HG02798 (cell line): ENCODE results near the gene TUBB1.
"Not testable (repeated sequence)": the region's sequence is repeated elsewhere in the genome, so short reads cannot be mapped to it uniquely, and the experiment has no call there.

ENCODE experiments used
- ATAC-seq: cut with Tn5 transposase; IDR thresholded peaks from one replicate; pipeline ENCODE4 v1.9.1; 2021; ENCODE audit warnings: mild to moderate bottlenecking; ENCODE audit not compliant: unreplicated experiment, poor library complexity

The TUBB1 gene

GRCh38 chr20:59019217-59019616 lies at the start of gene TUBB1:
Gene TUBB1 (plus strand): TSS chr20:59019429. CDS start chr20:59019523, 94 bp downstream.
- ATAC-seq: no peak

DNA sequence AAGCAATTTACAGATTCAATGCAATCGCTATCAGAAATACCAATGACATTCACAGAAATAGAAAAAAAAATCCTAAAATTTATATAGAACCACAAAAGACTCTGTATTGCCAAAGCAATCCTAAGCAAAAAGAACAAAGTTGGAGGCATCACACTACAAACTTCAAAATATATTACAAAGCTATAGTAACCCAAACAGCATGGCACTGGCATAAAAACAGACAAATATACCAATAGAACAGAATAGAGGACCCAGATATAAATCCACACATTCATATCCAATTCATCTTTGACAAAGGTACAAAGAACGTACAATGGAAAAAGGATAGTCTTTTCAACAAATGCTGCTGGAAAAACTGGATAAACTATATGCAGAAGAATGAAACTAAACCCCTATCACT lies 49.8 kb upstream of the TUBB1 start:
- ATAC-seq: no peak

DNA sequence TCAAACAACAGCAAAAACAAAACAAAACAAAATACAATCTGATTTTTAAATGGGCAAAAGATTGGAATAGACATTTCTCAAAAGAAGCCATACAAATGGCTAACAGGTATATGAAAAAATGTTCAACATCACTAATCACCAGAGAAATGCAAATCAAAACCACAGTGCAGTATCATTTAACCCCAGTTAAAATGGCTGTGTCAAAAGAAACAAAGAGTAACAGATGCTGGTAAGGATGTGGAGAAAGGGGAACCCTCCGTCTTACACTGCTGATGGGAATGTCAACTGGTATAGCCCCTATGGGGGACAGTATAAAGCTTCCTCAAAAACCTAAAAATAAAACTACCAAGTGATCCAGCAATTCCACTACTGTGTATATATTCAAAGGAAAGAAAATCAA lies 49.1 kb upstream of the TUBB1 start:
- ATAC-seq: peak; percentile 60

DNA sequence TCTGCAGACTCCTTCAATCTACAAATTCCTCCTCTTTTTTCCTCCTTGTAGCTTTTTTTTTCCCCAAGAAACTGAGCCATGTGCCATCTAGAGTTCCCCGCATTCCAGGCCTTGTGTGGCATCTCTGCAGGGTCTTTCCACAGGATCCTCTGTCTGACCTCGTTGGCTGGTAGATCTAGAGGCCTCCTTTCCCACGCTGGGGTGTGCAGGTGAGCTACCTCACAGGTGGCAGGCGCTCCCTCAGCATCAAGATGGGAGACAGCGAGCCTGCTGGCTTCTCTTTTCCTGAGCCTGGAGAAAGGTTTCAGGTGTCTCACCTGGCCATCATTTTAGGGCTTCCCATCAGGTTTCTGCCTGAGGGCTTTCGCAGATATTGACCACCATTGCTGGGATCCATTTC lies 47.8 kb upstream of the TUBB1 start:
- no peak for ATAC-seq

DNA sequence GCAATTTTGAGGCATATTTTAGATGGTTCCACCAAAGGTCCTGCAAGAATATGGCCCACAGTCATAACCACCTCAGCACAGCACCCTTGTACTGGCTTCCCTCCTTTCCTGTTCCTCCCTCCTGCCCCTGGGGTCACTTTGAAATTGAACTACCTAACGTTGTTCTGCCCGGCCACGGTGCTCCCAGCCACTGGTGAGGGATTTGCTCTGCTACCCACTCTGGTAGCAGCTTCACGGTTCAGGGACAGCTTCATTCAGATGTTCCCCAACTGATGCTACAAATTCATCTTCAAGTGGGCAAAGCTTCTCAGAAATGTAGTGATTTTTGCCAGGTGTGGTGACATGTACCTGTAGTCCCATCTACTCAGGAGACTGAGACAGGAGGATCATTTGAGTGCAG lies 46.0 kb upstream of the TUBB1 start:
- no peak for ATAC-seq

GRCh38 chr20:58973866-58974265 lies 45.4 kb upstream of the TUBB1 start:
- ATAC-seq: no peak

DNA sequence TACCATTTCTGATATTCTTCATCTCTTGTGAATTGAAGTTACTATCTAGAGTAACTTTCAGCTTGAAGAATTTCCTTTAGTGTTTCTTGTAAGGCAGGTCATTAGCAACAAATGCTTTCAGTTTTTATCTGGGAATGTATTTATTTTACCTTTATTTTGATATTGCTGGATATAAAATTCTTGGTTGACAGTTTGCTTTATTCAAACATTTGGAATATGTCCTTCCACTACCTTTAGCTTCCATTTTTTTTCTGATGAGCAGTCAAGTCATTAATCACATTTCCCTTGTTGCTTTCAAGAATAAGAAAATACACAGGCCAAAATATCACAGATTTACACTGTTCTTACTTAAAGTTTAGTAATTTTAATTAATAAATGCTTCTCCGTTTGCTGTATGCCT lies 43.9 kb upstream of the TUBB1 start:
- ATAC-seq: no peak

DNA sequence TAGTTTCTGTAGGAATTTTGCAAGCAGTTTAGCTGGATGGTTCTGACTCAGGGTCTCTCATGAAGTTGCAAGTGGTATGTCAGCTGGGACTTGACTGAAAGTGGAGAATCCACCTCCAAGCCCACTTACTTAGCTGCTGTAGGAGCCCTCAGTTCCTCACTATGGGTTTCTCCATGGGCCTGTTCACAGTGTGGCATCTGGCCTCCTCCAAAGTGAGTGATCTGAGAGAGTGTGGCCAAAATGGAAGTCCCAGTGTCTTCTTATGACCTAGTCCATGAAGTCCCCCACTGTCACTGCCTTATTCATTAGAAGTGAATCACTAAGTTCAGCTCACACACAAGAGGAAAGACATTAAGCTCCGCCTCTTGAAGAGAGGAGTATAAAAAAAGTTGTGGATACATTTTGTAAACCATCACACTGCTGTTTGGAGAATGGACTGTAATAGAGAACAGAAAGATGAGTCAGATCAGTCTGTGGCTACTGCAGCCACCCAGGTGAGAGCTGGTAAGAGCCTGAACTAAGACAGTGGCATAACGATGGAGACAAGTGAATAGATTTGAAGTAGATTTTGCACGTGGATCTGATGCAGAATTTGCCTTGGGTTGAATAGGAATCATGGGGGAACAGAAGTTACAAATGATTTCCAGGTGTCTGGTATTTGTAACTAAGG lies 43.0 kb upstream of the TUBB1 start:
- no peak for ATAC-seq

GRCh38 chr20:58978351-58979190 lies 40.7 kb upstream of the TUBB1 start:
- ATAC-seq: no peak

GRCh38 chr20:58980711-58981627 lies 38.3 kb upstream of the TUBB1 start, which contains the start of gene NELFCD:
Gene NELFCD (plus strand): TSS chr20:58981256. CDS start chr20:58981310, 54 bp downstream.
- peak; percentile 89 for ATAC-seq

DNA sequence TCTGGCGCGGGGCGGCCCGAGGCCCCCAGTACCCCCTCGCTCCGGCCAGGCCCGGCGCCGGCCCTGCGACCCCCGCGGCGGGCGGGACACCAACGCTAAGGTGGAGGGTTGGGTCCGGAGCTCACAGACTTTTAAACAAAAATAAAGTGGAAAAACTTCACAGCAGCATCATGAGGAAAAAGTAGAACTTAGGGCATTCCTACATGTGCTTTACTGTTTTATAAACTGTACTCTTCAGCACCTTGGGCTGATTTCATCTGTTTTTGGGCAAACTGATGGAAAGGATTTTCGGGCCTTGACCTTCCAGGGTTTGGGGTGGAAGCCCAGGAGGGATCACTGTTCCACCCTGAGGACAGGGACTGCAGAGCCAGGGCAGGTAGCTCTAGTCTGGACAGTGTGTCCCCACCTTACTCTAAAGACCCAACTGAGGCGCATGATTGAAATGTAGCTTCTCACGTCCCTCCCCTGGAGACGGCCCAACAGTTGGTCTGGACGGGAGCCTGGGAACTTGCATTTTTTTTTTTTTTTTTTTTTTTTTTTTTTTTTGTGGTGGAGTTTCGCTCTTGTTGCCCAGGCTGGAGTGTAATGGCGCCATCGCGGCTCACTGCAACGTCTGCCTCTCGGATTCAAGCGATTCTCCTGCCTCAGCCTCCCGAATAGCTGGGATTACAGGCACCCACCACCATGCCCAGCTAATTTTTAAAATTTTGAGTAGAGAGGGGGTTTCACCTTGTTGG lies 37.4 kb upstream of the TUBB1 start:
- ATAC-seq: no peak

- ATAC-seq: no peak
Observed at GRCh38 chr20:58982406-58983114, 36.7 kb upstream of the TUBB1 start.

DNA sequence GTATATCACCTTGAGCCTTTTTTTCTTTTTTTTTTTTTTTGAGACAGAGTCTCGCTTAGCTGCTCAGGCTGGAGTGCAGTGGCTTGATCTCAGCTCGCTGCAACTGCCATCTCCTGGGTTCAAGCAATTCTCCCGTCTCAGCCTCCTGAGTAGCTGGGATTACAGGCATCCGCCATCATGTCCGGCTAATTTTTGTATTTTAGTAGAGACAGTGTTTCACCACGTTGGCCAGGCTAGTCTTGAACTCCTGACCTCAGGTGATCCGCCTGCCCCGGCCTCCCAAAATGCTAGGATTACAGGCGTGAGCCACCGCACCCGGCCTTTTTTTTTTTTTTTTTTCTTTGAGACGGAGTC lies 36.1 kb upstream of the TUBB1 start:
- not testable (repeated sequence) for ATAC-seq

DNA sequence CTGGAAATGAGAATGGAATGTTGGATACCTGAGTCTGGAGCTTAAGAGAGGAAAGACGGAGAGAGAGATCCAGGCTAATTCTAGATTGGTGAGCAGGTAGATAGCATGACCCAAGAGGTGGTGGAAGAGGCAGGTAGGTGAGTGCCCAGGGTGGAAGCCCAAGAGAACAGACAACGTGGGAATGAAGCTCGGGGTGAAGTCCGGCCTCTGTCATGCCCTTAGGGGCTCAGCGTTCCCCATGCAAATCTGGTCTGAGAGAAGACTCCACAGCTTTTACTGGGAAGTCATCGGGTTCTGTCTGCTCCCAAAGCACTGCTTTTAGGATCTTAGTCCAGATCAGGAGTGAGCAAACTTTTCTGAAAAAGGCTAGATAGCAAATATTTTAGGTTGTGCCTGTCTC lies 34.5 kb upstream of the TUBB1 start:
- no peak for ATAC-seq

DNA sequence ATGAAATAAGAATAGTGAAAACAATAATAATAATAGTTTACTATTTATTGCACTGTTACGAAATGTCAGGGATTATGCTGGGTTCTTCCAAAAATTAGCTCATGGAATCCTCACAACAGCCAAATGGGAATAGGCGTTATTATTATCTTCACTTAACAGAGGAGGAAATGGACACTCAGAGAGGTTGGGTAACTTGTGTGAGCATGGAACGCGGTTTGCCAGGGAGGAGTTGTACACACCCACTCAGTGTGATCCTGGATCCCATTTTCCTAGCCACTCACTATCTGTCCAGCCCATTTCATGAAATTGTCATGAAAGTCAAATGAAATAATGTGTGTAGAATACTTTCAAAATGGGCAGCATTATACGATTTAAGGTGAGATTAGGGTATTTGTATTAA lies 33.6 kb upstream of the TUBB1 start:
- no peak for ATAC-seq

GRCh38 chr20:58986286-58986967 lies 32.8 kb upstream of the TUBB1 start:
- ATAC-seq: no peak

DNA sequence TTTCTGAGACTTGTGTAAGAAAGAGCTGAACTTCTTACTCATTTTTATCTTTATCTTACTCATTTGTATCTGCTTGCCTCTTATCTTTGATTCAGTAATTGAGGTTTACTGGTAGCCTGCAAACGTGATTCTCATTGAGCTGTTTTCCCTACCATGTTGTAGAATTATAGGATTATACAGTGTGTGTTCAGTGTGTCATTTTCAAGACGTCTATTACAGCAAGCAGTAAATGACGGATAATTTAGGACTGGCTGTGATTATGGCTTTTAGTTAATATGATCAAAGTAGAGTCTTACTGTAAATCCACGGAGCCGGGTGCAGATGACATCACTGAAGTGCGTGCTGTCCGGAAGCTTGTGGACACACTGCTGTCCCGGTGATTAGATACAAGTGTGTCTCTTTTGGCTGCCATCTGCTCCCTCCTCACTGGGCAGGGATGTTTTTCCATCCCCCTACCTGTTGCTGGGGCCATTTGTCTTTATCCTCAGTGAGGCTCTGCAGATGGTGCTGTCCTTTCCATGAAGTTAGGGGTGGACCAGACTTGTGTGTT lies 32.2 kb upstream of the TUBB1 start:
- no peak for ATAC-seq

- no peak for ATAC-seq
Observed at GRCh38 chr20:58987790-58988564, 31.3 kb upstream of the TUBB1 start.
